ENCODE data around the gene FAM13A. TPM values are rescaled to one million over a fixed set of nuclear protein-coding genes. Genes with fewer than 3 reads are reported as not detected.

FAM13A gene
- total RNA-seq, 3 donors from 2014 or later: 55.7 to 170 (median 118) TPM

DNA sequence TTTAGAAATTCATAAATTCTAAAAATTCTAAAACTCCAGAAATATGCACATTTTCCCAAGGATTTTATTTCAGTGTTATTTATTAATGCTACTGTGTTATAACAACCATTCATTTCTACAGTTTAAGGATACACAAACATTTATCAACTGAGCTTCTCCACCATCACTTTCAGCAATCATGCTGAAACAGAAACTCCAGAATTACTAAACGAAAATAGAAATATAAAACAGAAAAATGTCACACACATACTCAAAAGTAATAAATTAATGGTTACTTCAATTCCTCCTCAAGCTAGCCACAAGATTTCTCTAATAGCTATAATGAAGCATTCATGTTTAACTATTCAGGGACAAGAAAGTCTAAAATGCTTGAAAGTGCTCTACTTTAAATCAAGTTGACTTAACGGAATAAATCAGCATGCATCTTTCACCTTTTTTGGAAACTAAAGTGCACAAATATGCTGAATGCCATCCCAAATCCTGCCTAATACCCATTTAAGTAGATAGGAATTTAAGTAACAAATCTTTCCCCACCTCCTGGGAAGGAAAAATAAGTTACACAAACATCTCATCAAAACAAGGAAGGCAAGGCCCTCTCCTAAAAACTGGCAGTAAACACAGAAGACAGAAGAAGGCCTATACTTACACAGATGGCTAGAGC, 563 bp downstream of the FAM13A start:
- intact Hi-C loops (cut with DNase I; ENCODE audit: low total_unique reads): loop anchor here (10.0 kb wide), 1 partner anchor 48 kb away; no protein-coding TSS in a partner anchor
- Histone ChIP-seq H3K27ac (peak overlapping the region; percentile 76 to 77), H3K4me1 (no peaks in the 10 kb centered on the region), H3K36me3 (no peaks in the 10 kb centered on the region), H3K27me3 (no peaks in the 10 kb centered on the region), H3K4me3 (peak overlapping the region; percentile 36 to 53 (median 48)), H3K9me3 (peaks cover 0 to 3% of the 10 kb centered on the region in 2 donors)
- TF ChIP-seq POLR2AphosphoS5 (IDR thresholded peaks at IDR 0.05) (no peak), CTCF (IDR thresholded peaks at IDR 0.05) (no peak), POLR2A (IDR thresholded peaks at IDR 0.05) (no peak)
- no peak for DNase-seq (ENCODE audit: low spot score in 2 of 2)

DNA sequence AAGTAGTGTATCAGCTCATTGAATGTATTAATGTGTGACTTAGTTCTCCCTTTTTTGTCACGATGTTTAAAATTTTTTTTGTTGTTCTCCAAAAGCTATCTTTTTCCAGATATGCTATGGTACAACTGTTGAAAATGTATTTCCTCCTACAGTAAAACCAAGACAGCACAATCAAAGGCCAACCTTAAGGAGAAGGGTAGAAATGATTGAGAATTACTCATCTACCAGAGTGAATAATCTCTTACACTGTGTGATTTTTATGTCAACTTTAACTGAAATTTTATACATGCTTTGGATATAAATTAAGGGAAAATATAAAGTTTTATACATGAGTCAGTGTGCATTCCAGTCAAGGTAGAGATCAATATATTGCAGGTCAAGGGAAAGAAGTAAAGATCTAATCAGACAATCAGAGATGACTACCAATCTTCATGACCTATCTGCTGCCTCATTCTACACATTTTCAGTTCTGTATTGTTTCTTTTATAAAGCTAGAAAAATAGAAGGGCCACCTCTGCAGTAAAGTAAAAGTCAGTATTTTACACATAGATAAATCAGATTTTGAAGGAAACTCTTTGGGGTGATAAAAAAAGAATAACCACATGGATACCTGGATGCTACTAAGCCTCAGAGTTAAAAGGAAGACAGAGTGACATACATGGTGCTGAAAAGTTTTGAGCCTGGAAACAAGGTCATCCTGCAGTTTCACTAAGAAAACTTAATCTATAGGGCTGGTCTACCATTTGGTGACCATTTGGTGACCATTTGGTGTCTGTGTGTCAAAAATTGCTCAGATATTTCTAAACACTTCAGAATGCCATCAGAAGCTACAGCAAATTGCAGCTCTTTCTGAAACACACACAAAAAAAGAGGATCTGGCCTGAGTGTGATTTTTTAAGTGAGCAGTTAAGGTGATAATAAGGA, 1.6 kb downstream of the FAM13A start:
- peaks cover 0 to 10% of the 10 kb centered on the region in 2 donors for H3K9me3 ChIP-seq
- peak overlapping the region in 1 of 2 donors; percentile 76 for H3K27ac ChIP-seq
- DNase-seq (ENCODE audit: low spot score in 2 of 2): no peak
- no peaks in the 10 kb centered on the region for H3K27me3 ChIP-seq
- no peaks in the 10 kb centered on the region for H3K36me3 ChIP-seq
- intact Hi-C loops (cut with DNase I; ENCODE audit: low total_unique reads): loop anchor here (10.0 kb wide), 1 partner anchor 49 kb away; no protein-coding TSS in a partner anchor
- no peaks in the 10 kb centered on the region for H3K4me1 ChIP-seq
- TF ChIP-seq CTCF (IDR thresholded peaks at IDR 0.05) (no peak), POLR2A (IDR thresholded peaks at IDR 0.05) (no peak), POLR2AphosphoS5 (IDR thresholded peaks at IDR 0.05) (no peak)
- H3K4me3 ChIP-seq: peak overlapping the region in 2 of 3 donors; percentile 48 to 53

DNA sequence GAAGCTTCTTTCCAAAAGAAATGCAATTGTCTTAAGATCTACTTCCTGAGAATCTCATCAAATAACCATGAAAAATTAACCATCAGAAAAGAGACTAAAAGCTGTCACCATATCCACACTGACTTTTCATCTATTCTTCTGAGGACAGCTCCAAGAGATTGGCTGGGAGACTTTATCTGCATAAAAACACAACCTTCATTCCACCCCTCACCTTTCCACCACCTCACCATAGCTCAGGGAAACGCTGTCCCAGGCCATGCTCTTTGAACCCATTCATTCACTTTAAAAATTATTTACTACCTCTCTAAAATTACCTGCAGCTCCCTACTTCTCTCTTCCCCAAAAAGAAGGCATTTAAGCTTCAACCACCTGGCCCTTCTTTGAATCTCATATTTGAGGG, 2.4 kb downstream of the FAM13A start:
- no peak for DNase-seq (ENCODE audit: low spot score in 2 of 2)
- no peak for TF ChIP-seq POLR2AphosphoS5 (IDR thresholded peaks at IDR 0.05)
- no peaks in the 10 kb centered on the region for H3K4me1 ChIP-seq
- peaks cover 0 to 10% of the 10 kb centered on the region in 2 donors for H3K9me3 ChIP-seq
- H3K27me3 ChIP-seq: no peaks in the 10 kb centered on the region
- H3K4me3 ChIP-seq: peak overlapping the region in 1 of 3 donors; percentile 53
- intact Hi-C loops (cut with DNase I; ENCODE audit: low total_unique reads): loop anchor here (10.0 kb wide), 1 partner anchor 50 kb away; no protein-coding TSS in a partner anchor
- no peak overlapping the region for H3K27ac ChIP-seq
- H3K36me3 ChIP-seq: no peaks in the 10 kb centered on the region

- H3K4me3 ChIP-seq: no peak overlapping the region
- no peak for DNase-seq (ENCODE audit: low spot score in 2 of 2)
- H3K27me3 ChIP-seq: no peaks in the 10 kb centered on the region
- H3K4me1 ChIP-seq: no peaks in the 10 kb centered on the region
- peaks cover 0 to 10% of the 10 kb centered on the region in 2 donors for H3K9me3 ChIP-seq
- intact Hi-C loops (cut with DNase I; ENCODE audit: low total_unique reads): loop anchor here (10.0 kb wide), 1 partner anchor 55 kb away; no protein-coding TSS in a partner anchor
- no peaks in the 10 kb centered on the region for H3K36me3 ChIP-seq
- no peak overlapping the region for H3K27ac ChIP-seq
- TF ChIP-seq POLR2AphosphoS5 (IDR thresholded peaks at IDR 0.05) (no peak), POLR2A (IDR thresholded peaks at IDR 0.05) (no peak), CTCF (IDR thresholded peaks at IDR 0.05) (no peak)
Observed at GRCh38 chr4:89049853-89050252, 7.1 kb downstream of the FAM13A start.

GRCh38 chr4:89048906-89049601, 7.9 kb downstream of the FAM13A start:
- TF ChIP-seq CTCF (IDR thresholded peaks at IDR 0.05) (no peak), POLR2A (IDR thresholded peaks at IDR 0.05) (no peak), POLR2AphosphoS5 (IDR thresholded peaks at IDR 0.05) (no peak)
- H3K27me3 ChIP-seq: no peaks in the 10 kb centered on the region
- no peak overlapping the region for H3K27ac ChIP-seq
- H3K4me3 ChIP-seq: no peak overlapping the region
- H3K9me3 ChIP-seq: peaks cover 0 to 10% of the 10 kb centered on the region in 2 donors
- intact Hi-C loops (cut with DNase I; ENCODE audit: low total_unique reads): no loop called here
- H3K36me3 ChIP-seq: no peaks in the 10 kb centered on the region
- H3K4me1 ChIP-seq: no peaks in the 10 kb centered on the region
- DNase-seq (ENCODE audit: low spot score in 2 of 2): no peak

Data from breast epithelium (tissue), 4 donors.